HG03439 (cell line): ENCODE results near the gene ADAMTSL4.
"Not testable (repeated sequence)": the region's sequence is repeated elsewhere in the genome, so short reads cannot be mapped to it uniquely, and the experiment has no call there.

Experiments used
- ATAC-seq: cut with Tn5 transposase; IDR thresholded peaks from one replicate; pipeline ENCODE4 v1.9.1; 2021; ENCODE audit warnings: mild to moderate bottlenecking, moderate library complexity; ENCODE audit not compliant: unreplicated experiment

ADAMTSL4 gene

GRCh38 chr1:150566589-150567340 is 17.6 kb downstream of the ADAMTSL4 start:
- ATAC-seq: no peak

GRCh38 chr1:150567341-150567716 is 18.1 kb downstream of the ADAMTSL4 start:
- peak; percentile 29 for ATAC-seq

- ATAC-seq: peak; percentile 4
These were observed 18.7 kb downstream of the ADAMTSL4 start for GRCh38 chr1:150567717-150568593.

GRCh38 chr1:150568594-150568966 is 19.4 kb downstream of the ADAMTSL4 start:
- no peak for ATAC-seq

- no peak for ATAC-seq
These were observed 23.9 kb downstream of the ADAMTSL4 start for GRCh38 chr1:150572918-150573647.

- ATAC-seq: not testable (repeated sequence)
These were observed 24.5 kb downstream of the ADAMTSL4 start for GRCh38 chr1:150573648-150574071.

- ATAC-seq: no peak
These were observed 25.3 kb downstream of the ADAMTSL4 start for GRCh38 chr1:150574260-150575071.

- no peak for ATAC-seq
These were observed 25.9 kb downstream of the ADAMTSL4 start for GRCh38 chr1:150575072-150575489.

GRCh38 chr1:150575518-150576366 is 26.5 kb downstream of the ADAMTSL4 start:
- no peak for ATAC-seq

- ATAC-seq: no peak
These were observed 27.1 kb downstream of the ADAMTSL4 start for GRCh38 chr1:150576367-150576711.

GRCh38 chr1:150576794-150577556 is 27.8 kb downstream of the ADAMTSL4 start:
- no peak for ATAC-seq

- ATAC-seq: no peak
These were observed 28.5 kb downstream of the ADAMTSL4 start for GRCh38 chr1:150577557-150578271.

GRCh38 chr1:150578272-150579109 is 29.3 kb downstream of the ADAMTSL4 start:
- no peak for ATAC-seq

GRCh38 chr1:150579110-150579944 is 30.1 kb downstream of the ADAMTSL4 start, which contains the start of gene MCL1:
TSS of gene MCL1 (minus strand) at chr1:150579610. CDS start at chr1:150579530, 80 bp downstream.
- ATAC-seq: peak; percentile 88

- ATAC-seq: peak; percentile 9
These were observed 30.9 kb downstream of the ADAMTSL4 start for GRCh38 chr1:150579945-150580642.

- not testable (repeated sequence) for ATAC-seq
These were observed 31.8 kb downstream of the ADAMTSL4 start for GRCh38 chr1:150580966-150581365.
